GM18870 (cell line): Measurements from ENCODE around the gene IRX2.

ENCODE experiments used
- ATAC-seq: cut with Tn5 transposase; IDR thresholded peaks from one replicate; pipeline ENCODE4 v1.9.1; 2021; ENCODE audit warnings: moderate library complexity; ENCODE audit not compliant: unreplicated experiment

IRX2 gene

GRCh38 chr5:2721385-2722138, 29.9 kb downstream of the IRX2 start:
- no peak for ATAC-seq

GRCh38 chr5:2719332-2719731, 32.1 kb downstream of the IRX2 start:
- ATAC-seq: no peak

- no peak for ATAC-seq
These were observed 33.4 kb downstream of the IRX2 start for GRCh38 chr5:2718115-2718514.

GRCh38 chr5:2715856-2716255, 35.6 kb downstream of the IRX2 start:
- no peak for ATAC-seq

- no peak for ATAC-seq
These were observed 36.7 kb downstream of the IRX2 start for GRCh38 chr5:2714805-2715204.

GRCh38 chr5:2714026-2714425, 37.5 kb downstream of the IRX2 start:
- ATAC-seq: no peak

GRCh38 chr5:2711446-2712425, 39.7 kb downstream of the IRX2 start:
- no peak for ATAC-seq

- no peak for ATAC-seq
These were observed 40.6 kb downstream of the IRX2 start for GRCh38 chr5:2710910-2711309.

- ATAC-seq: no peak
These were observed 41.3 kb downstream of the IRX2 start for GRCh38 chr5:2709976-2710689.

GRCh38 chr5:2708751-2709150, 42.7 kb downstream of the IRX2 start:
- no peak for ATAC-seq

GRCh38 chr5:2708132-2708531, 43.3 kb downstream of the IRX2 start:
- no peak for ATAC-seq

- no peak for ATAC-seq
These were observed 45.6 kb downstream of the IRX2 start for GRCh38 chr5:2705861-2706260.

- ATAC-seq: no peak
These were observed 46.5 kb downstream of the IRX2 start for GRCh38 chr5:2704806-2705645.

- no peak for ATAC-seq
These were observed 47.4 kb downstream of the IRX2 start for GRCh38 chr5:2704111-2704510.

GRCh38 chr5:2703615-2704014, 47.9 kb downstream of the IRX2 start:
- no peak for ATAC-seq

- no peak for ATAC-seq
These were observed 48.4 kb downstream of the IRX2 start for GRCh38 chr5:2703041-2703440.

GRCh38 chr5:2702096-2702879, 49.2 kb downstream of the IRX2 start:
- no peak for ATAC-seq

GRCh38 chr5:2701592-2701991, 49.9 kb downstream of the IRX2 start:
- no peak for ATAC-seq

- no peak for ATAC-seq
These were observed 50.6 kb downstream of the IRX2 start for GRCh38 chr5:2700876-2701275.

GRCh38 chr5:2699686-2700085, 51.8 kb downstream of the IRX2 start:
- no peak for ATAC-seq
